ENCODE measurements around the gene APBB1IP. TPM values are rescaled to one million over a fixed set of nuclear protein-coding genes. Genes with fewer than 3 reads are reported as not detected.
"Not testable (repeated sequence)": the region's sequence is repeated elsewhere in the genome, so short reads cannot be mapped to it uniquely, and the experiment has no call there.

The APBB1IP gene
- total RNA-seq, 2 donors from 2014 or later = 1.4 to 3.1 TPM

DNA sequence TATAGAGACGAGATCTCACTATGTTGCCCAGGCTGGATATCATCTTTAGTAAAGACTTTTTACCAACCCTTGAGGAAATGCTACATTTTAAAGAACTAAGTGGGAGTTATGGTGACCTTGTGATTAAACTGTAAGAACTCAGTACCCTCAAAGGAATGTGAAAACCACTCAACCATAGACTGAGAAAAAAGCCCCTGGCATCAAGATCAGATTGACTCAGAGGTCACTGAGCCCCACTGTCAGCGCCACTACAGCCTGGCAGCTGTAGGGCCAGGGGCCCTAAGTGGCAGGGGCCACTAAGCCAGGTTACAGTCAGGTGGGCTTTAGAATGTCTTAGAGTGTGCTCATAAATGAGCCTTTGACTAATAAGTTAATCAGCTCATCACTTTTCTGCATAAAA, 55.9 kb downstream of the APBB1IP start:
- Histone ChIP-seq H3K27ac (no peak overlapping the region), H3K4me3 (no peak overlapping the region), H3K36me3 (no peaks in the 10 kb centered on the region), H3K27me3 (no peaks in the 10 kb centered on the region), H3K9me3 (no peaks in the 10 kb centered on the region), H3K4me1 (no peaks in the 10 kb centered on the region)
- TF ChIP-seq, protein P1, sequence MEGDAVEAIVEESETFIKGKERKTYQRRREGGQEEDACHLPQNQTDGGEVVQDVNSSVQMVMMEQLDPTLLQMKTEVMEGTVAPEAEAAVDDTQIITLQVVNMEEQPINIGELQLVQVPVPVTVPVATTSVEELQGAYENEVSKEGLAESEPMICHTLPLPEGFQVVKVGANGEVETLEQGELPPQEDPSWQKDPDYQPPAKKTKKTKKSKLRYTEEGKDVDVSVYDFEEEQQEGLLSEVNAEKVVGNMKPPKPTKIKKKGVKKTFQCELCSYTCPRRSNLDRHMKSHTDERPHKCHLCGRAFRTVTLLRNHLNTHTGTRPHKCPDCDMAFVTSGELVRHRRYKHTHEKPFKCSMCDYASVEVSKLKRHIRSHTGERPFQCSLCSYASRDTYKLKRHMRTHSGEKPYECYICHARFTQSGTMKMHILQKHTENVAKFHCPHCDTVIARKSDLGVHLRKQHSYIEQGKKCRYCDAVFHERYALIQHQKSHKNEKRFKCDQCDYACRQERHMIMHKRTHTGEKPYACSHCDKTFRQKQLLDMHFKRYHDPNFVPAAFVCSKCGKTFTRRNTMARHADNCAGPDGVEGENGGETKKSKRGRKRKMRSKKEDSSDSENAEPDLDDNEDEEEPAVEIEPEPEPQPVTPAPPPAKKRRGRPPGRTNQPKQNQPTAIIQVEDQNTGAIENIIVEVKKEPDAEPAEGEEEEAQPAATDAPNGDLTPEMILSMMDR (IDR thresholded peaks at IDR 0.05) = no peak
- DNase-seq (ENCODE audit: low spot score) = no peak

DNA sequence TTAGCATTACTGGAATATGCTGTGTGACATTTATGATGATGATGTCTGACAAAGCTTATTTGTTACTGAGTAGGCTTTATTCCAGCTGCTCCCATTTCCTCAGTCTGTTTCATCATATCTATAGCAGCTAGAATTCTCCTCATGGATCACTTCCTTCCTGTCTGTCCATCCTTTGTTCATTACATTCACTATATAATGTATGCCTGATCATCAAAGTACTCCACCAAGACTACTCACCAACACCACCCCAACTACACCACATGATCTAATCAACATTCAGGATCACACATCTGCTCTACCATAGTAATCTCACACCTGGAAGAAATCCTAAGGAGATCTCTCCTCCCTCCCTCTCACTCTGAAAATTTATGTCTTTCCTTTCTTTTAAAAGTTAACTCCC, 61.3 kb downstream of the APBB1IP start:
- TF ChIP-seq, protein P1 (IDR thresholded peaks at IDR 0.05) = no peak

DNA sequence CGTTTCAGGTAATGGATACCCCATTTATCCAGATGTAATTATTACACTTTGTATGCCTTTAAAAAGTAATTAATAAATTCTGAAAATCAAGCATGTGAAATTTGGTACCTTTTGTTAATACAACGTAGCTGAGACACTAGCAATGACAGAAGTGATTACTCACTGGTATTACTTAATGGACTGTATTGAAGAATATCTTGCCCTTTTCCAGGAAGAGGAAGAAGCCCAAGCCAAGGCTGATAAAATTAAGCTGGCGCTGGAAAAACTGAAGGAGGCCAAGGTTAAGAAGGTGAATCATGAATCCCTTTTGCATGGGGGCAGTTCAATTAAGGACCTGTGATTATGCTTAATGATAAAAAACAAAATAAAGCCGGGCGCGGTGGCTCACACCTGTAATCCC, 64.8 kb downstream of the APBB1IP start:
- H3K9me3 ChIP-seq = no peaks in the 10 kb centered on the region
- no peaks in the 10 kb centered on the region for H3K27me3 ChIP-seq
- H3K4me3 ChIP-seq = no peak overlapping the region
- H3K4me1 ChIP-seq = no peaks in the 10 kb centered on the region
- no peak for DNase-seq (ENCODE audit: low spot score)
- no peak overlapping the region for H3K27ac ChIP-seq
- no peaks in the 10 kb centered on the region for H3K36me3 ChIP-seq
- TF ChIP-seq, protein P1 (IDR thresholded peaks at IDR 0.05) = no peak

More for the DNA sequence above, 61.3 kb downstream of the APBB1IP start:
- Histone ChIP-seq H3K4me3 (no peak overlapping the region), H3K27me3 (no peaks in the 10 kb centered on the region), H3K4me1 (no peaks in the 10 kb centered on the region), H3K36me3 (no peaks in the 10 kb centered on the region), H3K27ac (no peak overlapping the region), H3K9me3 (no peaks in the 10 kb centered on the region)
- DNase-seq (ENCODE audit: low spot score) = no peak

DNA sequence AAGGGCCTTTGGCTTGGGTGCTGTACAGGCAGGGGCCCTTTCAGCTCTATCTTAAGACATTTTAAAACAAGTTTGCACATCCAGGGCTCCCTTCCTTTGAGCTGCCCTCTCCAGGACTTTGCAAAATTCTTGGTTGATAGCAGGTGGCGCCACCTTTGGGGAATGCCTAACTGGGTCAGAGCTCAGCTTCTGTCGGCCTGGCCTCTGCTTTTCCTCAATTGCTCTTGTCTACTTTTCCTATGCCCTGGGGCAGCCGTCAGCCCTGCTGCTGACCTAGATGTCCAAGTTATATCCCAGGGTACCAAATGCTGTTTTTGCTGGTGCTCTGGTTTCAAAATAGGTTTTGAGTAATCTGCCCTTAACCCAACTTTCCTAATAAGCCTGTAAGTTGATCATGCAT, 65.8 kb downstream of the APBB1IP start:
- Histone ChIP-seq H3K4me3 (no peak overlapping the region), H3K27ac (no peak overlapping the region), H3K9me3 (peaks cover 0 to under 1% of the 10 kb centered on the region in 2 donors), H3K4me1 (no peaks in the 10 kb centered on the region), H3K36me3 (no peaks in the 10 kb centered on the region), H3K27me3 (no peaks in the 10 kb centered on the region)
- TF ChIP-seq, protein P1 (IDR thresholded peaks at IDR 0.05) = no peak
- no peak for DNase-seq (ENCODE audit: low spot score)

DNA sequence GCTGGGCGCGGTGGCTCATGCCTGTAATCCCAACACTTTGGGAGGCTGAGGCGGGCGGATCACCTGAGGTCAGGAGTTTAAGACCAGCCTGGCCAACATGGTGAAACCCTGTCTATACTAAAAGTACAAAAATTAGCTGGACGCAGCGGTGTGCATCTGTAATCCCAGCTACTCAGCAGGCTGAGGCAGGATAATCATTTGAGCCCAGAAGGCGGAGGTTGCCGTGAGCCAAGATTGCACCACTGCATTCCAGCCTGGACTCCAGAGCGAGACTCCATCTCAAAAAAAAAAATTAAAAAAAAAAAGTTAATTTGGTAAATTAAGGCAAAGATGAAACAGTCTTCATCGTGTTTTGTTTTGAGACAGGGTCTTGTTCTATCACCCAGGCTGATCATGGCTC, 66.3 kb downstream of the APBB1IP start:
- H3K4me3 ChIP-seq; H3K4me1 ChIP-seq; H3K27me3 ChIP-seq; H3K27ac ChIP-seq; DNase-seq (ENCODE audit: low spot score); H3K36me3 ChIP-seq; H3K9me3 ChIP-seq: not testable (repeated sequence)

DNA sequence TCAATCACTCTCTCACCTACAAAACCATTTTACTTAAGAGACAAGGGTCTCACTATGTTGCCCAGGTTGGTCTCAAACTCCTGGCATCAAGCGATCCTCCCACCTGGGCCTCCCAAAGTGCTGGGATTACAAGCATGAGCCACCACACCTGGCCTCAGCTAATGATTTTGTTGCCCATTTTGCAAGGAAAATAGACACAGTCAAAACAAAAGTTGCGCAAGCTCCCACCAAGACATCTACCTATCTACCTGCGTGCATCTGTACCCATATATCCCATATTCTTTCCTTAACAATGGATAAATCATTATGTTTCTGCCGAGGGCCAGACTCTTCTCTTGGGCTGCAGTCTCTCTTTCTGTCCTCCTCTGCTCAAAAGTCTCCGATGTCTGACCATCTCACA, 67.3 kb downstream of the APBB1IP start:
- H3K27ac ChIP-seq = no peak overlapping the region
- no peak for DNase-seq (ENCODE audit: low spot score)
- no peaks in the 10 kb centered on the region for H3K27me3 ChIP-seq
- peaks cover 0 to 3% of the 10 kb centered on the region in 2 donors for H3K9me3 ChIP-seq
- H3K4me1 ChIP-seq = no peaks in the 10 kb centered on the region
- TF ChIP-seq, protein P1 (IDR thresholded peaks at IDR 0.05) = no peak
- no peaks in the 10 kb centered on the region for H3K36me3 ChIP-seq
- H3K4me3 ChIP-seq = no peak overlapping the region
